ENCODE data around the gene ZNF329.

- TF ChIP-seq GATA2 (IDR thresholded peaks at IDR 0.05; ENCODE audit: low read depth, low read length) (no peak), GATA3 (IDR thresholded peaks at IDR 0.05; ENCODE audit: low read depth, low read length) (no peak)
Measured at GRCh38 chr19:58089846-58090245, 60.7 kb downstream of the ZNF329 start.
